ENCODE results near the gene EPM2AIP1.

- no peak for TF ChIP-seq CTCF (IDR thresholded peaks at IDR 0.05)
- TF ChIP-seq POLR2A (IDR thresholded peaks at IDR 0.05): no peak
- no peak for TF ChIP-seq POLR2AphosphoS5 (IDR thresholded peaks at IDR 0.05)
Measured at GRCh38 chr3:36972163-36972562, 20.8 kb downstream of the EPM2AIP1 start.
